Mucosa of rectum (tissue), 2 donors: ENCODE data around the gene LIN52.

Experiments
- H3K27ac ChIP-seq, 2 donors: one replicate each; pipeline ENCODE4 v1.7.0; 2013; ENCODE audit warnings: inconsistent platforms in 2 of 2, low read depth in 2 of 2, low read length in 2 of 2
- H3K27me3 ChIP-seq, 2 donors: one replicate each; pipeline ENCODE4 v1.7.0; 2013; ENCODE audit warnings: low read length in 2 of 2; ENCODE audit not compliant: control insufficient read depth in 2 of 2, insufficient read depth in 2 of 2
- H3K36me3 ChIP-seq, 2 donors: one replicate each; pipeline ENCODE4 v1.7.0; 2013; ENCODE audit warnings: low read length in 2 of 2; ENCODE audit not compliant: control insufficient read depth in 2 of 2, insufficient read depth in 2 of 2
- H3K4me1 ChIP-seq, 2 donors: one replicate each; pipeline ENCODE4 v1.7.0; 2013; ENCODE audit warnings: low read length in 2 of 2, mild to moderate bottlenecking in 1 of 2; ENCODE audit not compliant: control insufficient read depth in 2 of 2, insufficient read depth in 2 of 2
- H3K4me3 ChIP-seq, 2 donors: one replicate each; pipeline ENCODE4 v1.7.0; 2013; ENCODE audit warnings: low read length in 2 of 2
- H3K9ac ChIP-seq, 2 donors: one replicate each; pipeline ENCODE4 v1.7.0; 2013; ENCODE audit warnings: low read length in 2 of 2, low read depth in 1 of 2, mild to moderate bottlenecking in 1 of 2
- H3K9me3 ChIP-seq, 2 donors: one replicate each; pipeline ENCODE4 v1.7.0; 2013; ENCODE audit warnings: low read length in 2 of 2; ENCODE audit not compliant: control insufficient read depth in 2 of 2
- donor health status: healthy.
- donor health status: Normal muscosa, but diverticular disease.

Gene LIN52

GRCh38 chr14:74179856-74180255, 95.1 kb downstream of the LIN52 start:
- Histone ChIP-seq H3K27me3 (no peaks in the 10 kb centered on the region), H3K9me3 (no peaks in the 10 kb centered on the region), H3K9ac (no peak overlapping the region), H3K36me3 (no peaks in the 10 kb centered on the region), H3K4me1 (no peaks in the 10 kb centered on the region), H3K27ac (no peak overlapping the region), H3K4me3 (no peak overlapping the region)

- no peaks in the 10 kb centered on the region for H3K4me1 ChIP-seq
- no peak overlapping the region for H3K4me3 ChIP-seq
- no peaks in the 10 kb centered on the region for H3K27me3 ChIP-seq
- no peak overlapping the region for H3K9ac ChIP-seq
- H3K36me3 ChIP-seq: no peaks in the 10 kb centered on the region
- H3K27ac ChIP-seq: no peak overlapping the region
- H3K9me3 ChIP-seq: no peaks in the 10 kb centered on the region
Observed at GRCh38 chr14:74190927-74191575, 106.3 kb downstream of the LIN52 start.

GRCh38 chr14:74194506-74195274, 109.9 kb downstream of the LIN52 start:
- no peak overlapping the region for H3K27ac ChIP-seq
- peaks cover 4 to 8% of the 10 kb centered on the region in 2 donors for H3K36me3 ChIP-seq
- H3K9me3 ChIP-seq: no peaks in the 10 kb centered on the region
- no peak overlapping the region for H3K4me3 ChIP-seq
- no peaks in the 10 kb centered on the region for H3K4me1 ChIP-seq
- H3K9ac ChIP-seq: no peak overlapping the region
- H3K27me3 ChIP-seq: no peaks in the 10 kb centered on the region

- Histone ChIP-seq H3K27me3 (no peaks in the 10 kb centered on the region), H3K9ac (no peak overlapping the region), H3K27ac (no peak overlapping the region), H3K36me3 (peaks cover 5 to 8% of the 10 kb centered on the region in 2 donors), H3K9me3 (no peaks in the 10 kb centered on the region), H3K4me3 (no peak overlapping the region), H3K4me1 (no peaks in the 10 kb centered on the region)
Observed at GRCh38 chr14:74195623-74196022, 110.9 kb downstream of the LIN52 start.

- no peaks in the 10 kb centered on the region for H3K4me1 ChIP-seq
- no peak overlapping the region for H3K4me3 ChIP-seq
- H3K27ac ChIP-seq: no peak overlapping the region
Observed at GRCh38 chr14:74198441-74199234, 113.9 kb downstream of the LIN52 start.

GRCh38 chr14:74202113-74202512, 117.4 kb downstream of the LIN52 start:
- Histone ChIP-seq H3K27ac (no peak overlapping the region), H3K27me3 (no peaks in the 10 kb centered on the region), H3K9ac (no peak overlapping the region), H3K36me3 (peaks cover 5 to 8% of the 10 kb centered on the region in 2 donors), H3K9me3 (no peaks in the 10 kb centered on the region), H3K4me1 (no peaks in the 10 kb centered on the region), H3K4me3 (no peak overlapping the region)

More at GRCh38 chr14:74198441-74199234, 113.9 kb downstream of the LIN52 start:
- H3K36me3 ChIP-seq: peaks cover 5 to 8% of the 10 kb centered on the region in 2 donors
- H3K9me3 ChIP-seq: no peaks in the 10 kb centered on the region
- H3K9ac ChIP-seq: no peak overlapping the region
- H3K27me3 ChIP-seq: no peaks in the 10 kb centered on the region

GRCh38 chr14:74203639-74204038, 118.9 kb downstream of the LIN52 start:
- Histone ChIP-seq H3K4me3 (no peak overlapping the region), H3K4me1 (no peaks in the 10 kb centered on the region), H3K9ac (no peak overlapping the region), H3K36me3 (peaks cover 5 to 8% of the 10 kb centered on the region in 2 donors), H3K9me3 (no peaks in the 10 kb centered on the region), H3K27me3 (no peaks in the 10 kb centered on the region), H3K27ac (no peak overlapping the region)

GRCh38 chr14:74204491-74204890, 119.7 kb downstream of the LIN52 start:
- H3K9me3 ChIP-seq: no peaks in the 10 kb centered on the region
- H3K27ac ChIP-seq: no peak overlapping the region
- no peaks in the 10 kb centered on the region for H3K27me3 ChIP-seq
- peaks cover under 1 to 2% of the 10 kb centered on the region in 2 donors for H3K36me3 ChIP-seq
- no peaks in the 10 kb centered on the region for H3K4me1 ChIP-seq
- no peak overlapping the region for H3K4me3 ChIP-seq
- H3K9ac ChIP-seq: no peak overlapping the region

- no peaks in the 10 kb centered on the region for H3K4me1 ChIP-seq
- H3K27ac ChIP-seq: no peak overlapping the region
- no peak overlapping the region for H3K4me3 ChIP-seq
- H3K9ac ChIP-seq: no peak overlapping the region
- no peaks in the 10 kb centered on the region for H3K27me3 ChIP-seq
- H3K36me3 ChIP-seq: no peaks in the 10 kb centered on the region
- no peaks in the 10 kb centered on the region for H3K9me3 ChIP-seq
Observed at GRCh38 chr14:74205882-74206281, 121.1 kb downstream of the LIN52 start.

- no peaks in the 10 kb centered on the region for H3K9me3 ChIP-seq
- no peak overlapping the region for H3K4me3 ChIP-seq
- H3K9ac ChIP-seq: no peak overlapping the region
- no peaks in the 10 kb centered on the region for H3K27me3 ChIP-seq
- no peak overlapping the region for H3K27ac ChIP-seq
- H3K36me3 ChIP-seq: no peaks in the 10 kb centered on the region
- H3K4me1 ChIP-seq: no peaks in the 10 kb centered on the region
Observed at GRCh38 chr14:74207943-74208342, 123.2 kb downstream of the LIN52 start.
